ENCODE measurements around the gene GSTO2. TPM values are rescaled to one million over a fixed set of nuclear protein-coding genes. Genes with fewer than 3 reads are reported as not detected.
A peak's percentile ranks its signal among the peaks of the same experiment; 100 is the strongest.

The GSTO2 gene
- total RNA-seq, 4 donors from 2014 or later, result 0.12 to 1.4 (median 0.54) TPM

GRCh38 chr10:104348601-104349000 is 79.6 kb downstream of the GSTO2 start:
- TF ChIP-seq, protein P1, sequence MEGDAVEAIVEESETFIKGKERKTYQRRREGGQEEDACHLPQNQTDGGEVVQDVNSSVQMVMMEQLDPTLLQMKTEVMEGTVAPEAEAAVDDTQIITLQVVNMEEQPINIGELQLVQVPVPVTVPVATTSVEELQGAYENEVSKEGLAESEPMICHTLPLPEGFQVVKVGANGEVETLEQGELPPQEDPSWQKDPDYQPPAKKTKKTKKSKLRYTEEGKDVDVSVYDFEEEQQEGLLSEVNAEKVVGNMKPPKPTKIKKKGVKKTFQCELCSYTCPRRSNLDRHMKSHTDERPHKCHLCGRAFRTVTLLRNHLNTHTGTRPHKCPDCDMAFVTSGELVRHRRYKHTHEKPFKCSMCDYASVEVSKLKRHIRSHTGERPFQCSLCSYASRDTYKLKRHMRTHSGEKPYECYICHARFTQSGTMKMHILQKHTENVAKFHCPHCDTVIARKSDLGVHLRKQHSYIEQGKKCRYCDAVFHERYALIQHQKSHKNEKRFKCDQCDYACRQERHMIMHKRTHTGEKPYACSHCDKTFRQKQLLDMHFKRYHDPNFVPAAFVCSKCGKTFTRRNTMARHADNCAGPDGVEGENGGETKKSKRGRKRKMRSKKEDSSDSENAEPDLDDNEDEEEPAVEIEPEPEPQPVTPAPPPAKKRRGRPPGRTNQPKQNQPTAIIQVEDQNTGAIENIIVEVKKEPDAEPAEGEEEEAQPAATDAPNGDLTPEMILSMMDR (IDR thresholded peaks at IDR 0.05), result no peak
- DNase-seq (ENCODE audit: low spot score) (no peak), ATAC-seq (ENCODE audit: low FRiP score) (no peak)

DNA sequence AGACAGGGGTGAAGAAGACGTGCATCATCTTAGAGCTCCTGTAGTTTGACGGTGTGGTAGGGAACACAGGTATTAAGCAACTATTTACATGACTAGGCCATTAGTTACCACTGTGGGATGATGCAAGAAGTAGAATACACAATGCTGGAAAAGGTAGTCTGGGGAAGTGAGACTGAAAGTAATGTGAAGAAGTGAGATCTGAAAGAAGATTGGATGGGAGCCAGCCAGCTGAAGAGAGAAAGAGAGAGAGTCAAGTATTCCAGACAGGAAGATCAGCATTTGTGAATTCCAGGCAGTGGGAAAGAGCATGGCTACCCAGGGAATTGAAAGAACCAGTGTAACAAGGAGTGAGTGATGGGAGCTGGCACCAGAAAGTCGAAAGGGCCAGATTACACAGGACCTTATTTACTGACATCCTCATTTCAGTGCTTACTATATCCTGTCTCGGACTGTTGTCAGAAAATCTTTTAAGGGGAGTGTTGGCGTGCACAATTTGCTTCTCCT is 80.7 kb downstream of the GSTO2 start:
- ATAC-seq (ENCODE audit: low FRiP score), result peak; percentile 75
- TF ChIP-seq, protein P1 (IDR thresholded peaks at IDR 0.05), result no peak
- DNase-seq (ENCODE audit: low spot score), result no peak

DNA sequence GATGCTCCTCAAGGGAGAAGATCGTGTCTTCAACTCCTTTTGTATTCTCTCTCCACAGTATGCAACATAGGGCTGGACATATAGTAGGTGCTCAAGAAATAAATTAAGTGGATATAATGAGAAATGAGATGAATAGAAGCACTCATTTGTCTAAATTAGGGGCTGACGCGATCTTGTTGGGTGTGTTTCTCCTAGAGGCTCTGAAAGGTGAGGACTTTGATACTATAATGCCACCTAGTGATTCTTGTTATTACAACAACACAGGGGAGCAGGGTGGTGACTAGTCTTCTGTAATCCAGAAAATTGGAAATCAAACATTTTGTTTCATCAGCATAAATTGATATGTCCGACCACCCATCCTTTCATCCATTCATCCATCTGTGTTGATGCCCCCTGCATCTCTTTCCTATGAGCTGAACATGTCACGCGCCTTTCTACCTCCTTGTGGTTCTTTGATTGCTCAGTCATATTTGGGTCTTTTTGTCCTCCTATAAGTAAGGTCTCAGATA is 81.2 kb downstream of the GSTO2 start:
- DNase-seq (ENCODE audit: low spot score) (no peak), ATAC-seq (ENCODE audit: low FRiP score) (peak; percentile 54)
- TF ChIP-seq, protein P1 (IDR thresholded peaks at IDR 0.05), result peak in 1 of 3 donors; percentile 68

- TF ChIP-seq, protein P1 (IDR thresholded peaks at IDR 0.05), result no peak
- ATAC-seq (ENCODE audit: low FRiP score) (no peak), DNase-seq (ENCODE audit: low spot score) (no peak)
Measured at GRCh38 chr10:104351061-104351702, 82.2 kb downstream of the GSTO2 start.

- DNase-seq (ENCODE audit: low spot score), result no peak
- ATAC-seq (ENCODE audit: low FRiP score), result no peak
Measured at GRCh38 chr10:104351919-104352318, 82.9 kb downstream of the GSTO2 start.

GRCh38 chr10:104353325-104354048 is 84.5 kb downstream of the GSTO2 start, which contains the start of gene CFAP58:
TSS of gene CFAP58 (plus strand) at chr10:104353833. CDS start at chr10:104353898, 65 bp downstream.
- ATAC-seq (ENCODE audit: low FRiP score) (peak; percentile 94), DNase-seq (ENCODE audit: low spot score) (peak; percentile 77)
- TF ChIP-seq, protein P1 (IDR thresholded peaks at IDR 0.05), result peak in 1 of 3 donors; percentile 11

More at GRCh38 chr10:104351919-104352318, 82.9 kb downstream of the GSTO2 start:
- TF ChIP-seq, protein P1 (IDR thresholded peaks at IDR 0.05), result no peak

Small RNA genes within 50 kb of the gene (small RNA-seq; reads per million reads assigned to genes)
- gene MIR4482, result not detected

Other genes starting within 250 kb of the GSTO2 start
- 1 to 10 TPM in 2 of 4 donors, under 1 TPM in 2; 0.13 to 2.2 (median 1.2) TPM for gene COL17A1, start 183.3 kb upstream of the GSTO2 start, total RNA-seq
- 1 to 10 TPM; 4.7 to 8.2 (median 6.0) TPM for gene SFR1, start 147.0 kb upstream of the GSTO2 start, total RNA-seq
- under 1 TPM in 3 of 4 donors, not detected in 1; 0.38 to 0.84 (median 0.60) TPM for gene CFAP43, start 36.8 kb upstream of the GSTO2 start, total RNA-seq
- 100 to 1,000 TPM in 2 of 4 donors, 10 to 100 TPM in 2; 63.9 to 116 (median 97.6) TPM for gene GSTO1, start 14.3 kb upstream of the GSTO2 start, total RNA-seq
- gene ITPRIP, start 69.3 kb downstream of the GSTO2 start, total RNA-seq, result 10 to 100 TPM; 23.4 to 66.2 (median 49.9) TPM
- under 1 TPM; 0.19 to 0.95 (median 0.33) TPM for gene CFAP58, start 84.6 kb downstream of the GSTO2 start, total RNA-seq

All from omental fat pad (tissue), 4 donors.